SKM-1 treated with dmso at 0.1 percent for 144 hours (cell line): ENCODE measurements around the gene POU5F1.
"Not testable (repeated sequence)": the region's sequence is repeated elsewhere in the genome, so short reads cannot be mapped to it uniquely, and the experiment has no call there.

ENCODE experiments used
- DNase-seq: peaks from one replicate; lab custom pipeline; 2025; ENCODE audit not compliant: unreplicated experiment; lab: John Stamatoyannopoulos, UW

POU5F1 gene

GRCh38 chr6:31192431-31193105 lies 22.1 kb upstream of the POU5F1 start:
- DNase-seq, result peak; percentile 46

GRCh38 chr6:31190488-31190887 lies 20.0 kb upstream of the POU5F1 start:
- no peak for DNase-seq

GRCh38 chr6:31189223-31189622 lies 18.7 kb upstream of the POU5F1 start:
- DNase-seq, result not testable (repeated sequence)

DNA sequence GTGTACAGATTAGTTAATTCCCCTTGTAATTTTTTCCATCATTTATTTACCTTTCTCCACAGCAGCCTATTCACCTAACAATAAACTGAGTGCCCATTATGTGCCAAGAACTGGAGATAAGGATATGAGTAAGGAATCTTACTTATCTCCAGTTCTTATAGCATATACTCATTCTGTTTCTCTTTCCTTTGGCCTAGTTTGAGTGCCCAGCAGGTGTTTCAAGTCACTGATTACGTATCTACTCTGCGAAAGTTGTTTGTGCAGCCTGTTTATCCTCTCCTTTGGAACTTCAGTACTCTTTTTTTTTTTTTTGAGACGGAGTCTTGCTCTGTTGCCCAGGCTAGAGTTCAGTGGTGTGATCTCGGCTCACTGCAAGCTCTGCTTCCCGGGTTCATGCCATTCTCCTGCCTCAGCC lies 17.3 kb upstream of the POU5F1 start:
- DNase-seq, result no peak

GRCh38 chr6:31186052-31186734 lies 15.7 kb upstream of the POU5F1 start:
- DNase-seq, result no peak

DNA sequence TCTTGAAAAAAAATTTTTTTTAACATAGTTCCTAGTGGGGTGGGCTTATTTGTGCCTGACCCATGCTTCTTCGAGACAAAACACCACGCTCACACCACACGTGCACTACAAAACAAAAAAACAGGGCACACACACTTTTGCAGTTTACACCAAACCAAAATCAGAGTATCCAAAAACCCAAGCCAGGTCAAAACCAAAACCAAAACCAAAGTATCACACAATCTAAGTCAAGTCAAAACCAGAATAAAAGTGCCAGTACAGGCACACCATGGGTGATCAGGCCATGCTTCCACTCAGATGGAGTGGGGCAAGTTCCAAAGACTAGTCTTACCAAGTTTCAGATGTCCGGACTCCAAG lies 15.2 kb upstream of the POU5F1 start:
- not testable (repeated sequence) for DNase-seq

- not testable (repeated sequence) for DNase-seq
Measured at GRCh38 chr6:31183859-31184258, 13.4 kb upstream of the POU5F1 start.

DNA sequence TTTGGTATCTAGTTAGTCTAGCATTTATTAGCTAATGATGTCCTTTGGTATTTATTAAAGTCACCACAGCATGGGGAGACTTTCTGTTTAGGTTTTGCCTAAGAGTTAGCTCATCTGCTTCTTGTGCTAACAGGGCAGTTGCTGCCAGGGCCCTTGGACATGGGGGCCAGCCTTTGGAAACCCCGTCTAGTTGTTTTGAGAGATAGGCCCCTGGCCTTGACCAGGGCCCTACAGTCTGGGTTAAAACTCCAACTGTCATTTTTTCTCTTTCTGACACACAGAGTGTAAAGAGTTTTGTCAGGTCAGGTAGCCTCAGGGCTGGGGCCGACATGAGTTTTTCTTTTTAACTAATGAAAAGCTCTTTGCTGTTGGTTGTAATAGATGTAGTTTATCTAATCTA lies 12.8 kb upstream of the POU5F1 start:
- not testable (repeated sequence) for DNase-seq

- no peak for DNase-seq
Measured at GRCh38 chr6:31180500-31180899, 10.0 kb upstream of the POU5F1 start.

DNA sequence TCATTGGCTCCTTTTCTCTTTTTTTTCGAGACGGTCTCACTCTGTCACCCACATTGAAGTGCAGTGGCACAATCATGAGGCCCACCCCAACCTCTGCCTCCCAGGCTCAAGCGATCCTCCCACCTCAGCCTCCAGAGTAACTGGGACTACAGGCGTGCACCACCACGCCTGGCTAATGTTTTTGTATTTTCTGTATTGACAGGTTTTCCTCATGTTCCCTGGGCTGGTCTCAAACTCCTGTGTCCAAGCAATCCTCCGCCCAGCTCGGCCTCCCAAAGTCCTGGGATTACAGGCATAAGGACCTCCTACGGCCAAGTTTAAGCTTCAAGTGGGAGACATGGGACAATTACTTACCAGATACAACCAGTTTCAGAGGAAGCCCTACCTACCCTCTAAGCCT lies 9.4 kb upstream of the POU5F1 start:
- no peak for DNase-seq

DNA sequence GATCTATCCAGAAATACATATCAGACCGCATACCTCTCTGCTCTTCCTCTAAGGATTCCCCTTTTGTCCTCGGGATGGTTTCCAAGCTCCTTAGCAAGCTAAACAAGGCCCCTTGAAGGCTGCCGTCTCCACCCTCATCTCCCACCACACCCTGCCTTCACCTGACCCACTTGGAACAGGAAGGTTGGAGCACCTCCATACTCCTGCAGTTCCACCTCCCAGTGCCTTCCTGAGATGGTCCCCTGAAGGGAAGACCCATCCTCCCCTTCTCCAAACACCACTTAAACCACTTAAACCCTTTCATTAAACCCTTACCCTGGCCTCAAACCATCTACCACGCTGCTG lies 8.5 kb upstream of the POU5F1 start:
- no peak for DNase-seq

DNA sequence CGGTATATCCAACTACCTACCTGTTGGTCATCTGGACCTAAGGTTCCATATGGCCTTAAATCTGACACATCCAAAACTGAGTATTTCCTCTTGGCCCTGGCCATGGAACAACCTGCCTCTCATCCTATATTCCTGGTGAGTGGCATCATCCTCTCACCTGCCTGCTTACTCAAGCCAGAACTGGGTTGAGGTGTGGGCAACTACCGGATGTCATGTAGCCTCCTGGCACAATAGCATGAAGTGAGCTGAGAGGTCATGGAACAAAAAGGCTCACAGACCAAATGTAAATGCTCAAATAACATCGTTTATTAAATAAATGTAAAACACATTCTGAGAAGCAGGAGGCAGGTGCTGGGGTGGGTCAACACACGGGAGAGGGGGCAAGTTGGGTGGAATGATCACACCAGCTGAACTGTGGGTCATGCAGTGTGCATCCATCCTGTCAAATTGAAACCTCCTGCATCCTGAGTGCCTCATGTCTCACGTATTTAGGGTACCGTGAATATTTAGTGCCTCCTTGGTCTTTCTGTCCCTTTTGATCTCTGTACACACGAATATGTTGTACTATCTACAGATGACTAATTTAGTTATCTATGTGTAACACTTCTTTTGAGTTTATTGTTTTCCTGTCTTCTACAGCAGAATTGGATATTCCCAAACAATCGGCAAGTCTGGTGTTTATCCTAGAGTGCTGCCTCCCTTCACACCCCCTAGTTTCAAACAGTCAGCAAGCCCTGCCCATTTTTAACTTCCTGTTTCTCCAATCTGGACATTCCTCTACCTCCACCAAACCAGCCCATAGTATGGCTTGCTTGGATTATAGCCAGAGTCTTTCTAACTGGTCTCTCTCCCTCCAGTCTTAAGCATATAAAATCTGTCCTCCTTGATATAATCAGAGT lies 7.9 kb upstream of the POU5F1 start:
- DNase-seq, result no peak

- DNase-seq, result no peak
Measured at GRCh38 chr6:31175971-31176370, 5.5 kb upstream of the POU5F1 start.

- DNase-seq, result no peak
Measured at GRCh38 chr6:31174378-31174777, 3.9 kb upstream of the POU5F1 start.

GRCh38 chr6:31173406-31173805 lies 2.9 kb upstream of the POU5F1 start:
- DNase-seq, result no peak

GRCh38 chr6:31172973-31173384 lies 2.5 kb upstream of the POU5F1 start:
- no peak for DNase-seq

GRCh38 chr6:31171931-31172905 lies 1.7 kb upstream of the POU5F1 start:
- DNase-seq, result no peak

- DNase-seq, result no peak
Measured at GRCh38 chr6:31170987-31171671, 647 bp upstream of the POU5F1 start.

- not testable (repeated sequence) for DNase-seq
Measured at GRCh38 chr6:31169858-31170599, 453 bp downstream of the POU5F1 start.
